ENCODE results near the gene CDHR2.

DNA sequence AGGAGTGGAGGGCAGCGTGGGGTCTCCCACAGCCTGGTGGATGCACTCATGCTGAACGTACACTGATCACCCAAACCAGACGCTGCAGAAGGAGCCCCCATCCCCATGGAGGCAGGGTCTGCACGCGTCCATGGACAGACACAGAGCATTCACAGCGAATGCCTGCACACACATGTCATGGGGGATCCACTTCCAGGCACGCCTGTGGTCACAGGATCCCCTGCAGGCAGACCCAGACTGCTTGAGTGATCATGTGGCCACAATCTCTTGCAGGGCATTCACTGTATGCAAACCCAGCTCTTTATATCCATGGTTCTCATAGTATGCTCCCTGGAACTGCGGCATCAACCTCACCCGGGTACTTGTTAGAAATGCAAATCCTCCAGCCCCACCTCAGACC, 75.8 kb downstream of the CDHR2 start:
- TF ChIP-seq POLR2A (IDR thresholded peaks at IDR 0.05; ENCODE audit: low read depth, low read length) (no peak), CTCF (IDR thresholded peaks at IDR 0.05; ENCODE audit: extremely low read depth in 1 of 2, insufficient read depth in 1 of 2, low read depth in 1 of 2, low read length in 2 of 2) (no peak)

All from endothelial cell of umbilical vein (primary cell).